WTC11 (cell line): ENCODE data around the gene PAQR3. TPM values are rescaled to one million over a fixed set of nuclear protein-coding genes. Genes with fewer than 3 reads are reported as not detected.

ENCODE experiments used
- ATAC-seq: fragments of 200-7000 bp; cut with Tn5 transposase; 2 replicates; pipeline ENCODE4 v1.10.0; 2021; ENCODE audit warnings: mild to moderate bottlenecking, moderate library complexity
- CTCF ChIA-PET: fragments of 300-600 bp; sonication (Branson Sonifier 250); formaldehyde crosslinking; loops from one replicate; lab custom pipeline; 2021; ENCODE audit warnings: antibody characterized with exemption; lab: Charles Lee
- POLR2A ChIA-PET: fragments of 350-600 bp; sonication (Branson Sonifier 250); formaldehyde crosslinking; loops from one replicate; lab custom pipeline; 2021; ENCODE audit warnings: antibody characterized with exemption; lab: Charles Lee
- DNase-seq: peaks from one replicate; pipeline ENCODE4 v3.0.0; 2021; ENCODE audit warnings: low spot score
- H3K27ac Mint-ChIP-seq: 2 replicates; pipeline ENCODE4 v1.8.0; 2021; ENCODE audit warnings: mixed read lengths
- H3K27me3 Mint-ChIP-seq: 2 replicates; pipeline ENCODE4 v1.8.0; 2021; ENCODE audit warnings: low read depth, mild to moderate bottlenecking, moderate library complexity, mixed read lengths
- H3K36me3 Mint-ChIP-seq: 2 replicates; pipeline ENCODE4 v1.8.0; 2021; ENCODE audit warnings: mixed read lengths
- H3K4me1 Mint-ChIP-seq: 2 replicates; pipeline ENCODE4 v1.8.0; 2022; ENCODE audit warnings: mixed read lengths
- H3K4me3 Mint-ChIP-seq: 2 replicates; pipeline ENCODE4 v1.8.0; 2021; ENCODE audit warnings: mild to moderate bottlenecking, moderate library complexity, mixed read lengths
- H3K9me3 Mint-ChIP-seq: 2 replicates; pipeline ENCODE4 v1.8.0; 2021; ENCODE audit warnings: mixed read lengths
- ATF2 ChIP-seq: sonication (generic); formaldehyde crosslinking; IDR thresholded peaks from 2 replicates; pipeline ENCODE4 v1.8.1; 2022; ENCODE audit warnings: low read depth, missing genetic modification reagents, borderline replicate concordance
- ATF6 ChIP-seq: sonication (generic); formaldehyde crosslinking; IDR thresholded peaks from 2 replicates; pipeline ENCODE4 v1.8.1; 2023; ENCODE audit warnings: mild to moderate bottlenecking, missing genetic modification reagents
- CDX4 ChIP-seq: fragments of 250-450 bp; sonication (Bioruptor Pico); IDR thresholded peaks from 2 replicates; pipeline ENCODE4 v1.9.0; 2021; ENCODE audit warnings: moderate library complexity, mild to moderate bottlenecking, inconsistent platforms, borderline replicate concordance
- CREB1 ChIP-seq: sonication (generic); formaldehyde crosslinking; IDR thresholded peaks from 2 replicates; pipeline ENCODE4 v1.8.0; 2023; ENCODE audit warnings: mild to moderate bottlenecking, missing genetic modification reagents
- E2F5 ChIP-seq: sonication (generic); formaldehyde crosslinking; IDR thresholded peaks from 2 replicates; pipeline ENCODE4 v1.8.1; 2022; ENCODE audit warnings: mild to moderate bottlenecking, moderate library complexity, missing genetic modification reagents
- GRHL2 ChIP-seq: fragments of 250-450 bp; sonication (Bioruptor Pico); IDR thresholded peaks from 2 replicates; pipeline ENCODE4 v1.8.0; 2022; ENCODE audit warnings: mild to moderate bottlenecking, moderate library complexity; ENCODE audit not compliant: insufficient replicate concordance, severe bottlenecking
- HMGA2 ChIP-seq: fragments of 250-450 bp; sonication (Bioruptor Pico); IDR thresholded peaks from 2 replicates; pipeline ENCODE4 v1.4.0; 2021; ENCODE audit warnings: mild to moderate bottlenecking, moderate library complexity
- IRF1 ChIP-seq: sonication (generic); formaldehyde crosslinking; IDR thresholded peaks from 2 replicates; pipeline ENCODE4 v1.8.0; 2023; ENCODE audit warnings: missing genetic modification reagents
- MAX ChIP-seq: sonication (generic); formaldehyde crosslinking; IDR thresholded peaks from 2 replicates; pipeline ENCODE4 v1.8.0; 2022; ENCODE audit warnings: mild to moderate bottlenecking, missing genetic modification reagents
- MXD4 ChIP-seq: fragments of 250-450 bp; sonication (Bioruptor Pico); IDR thresholded peaks from 2 replicates; pipeline ENCODE4 v1.8.0; 2021; ENCODE audit warnings: mild to moderate bottlenecking, moderate library complexity, borderline replicate concordance
- NFATC4 ChIP-seq: fragments of 250-450 bp; sonication (Bioruptor Pico); IDR thresholded peaks from 2 replicates; pipeline ENCODE4 v1.9.0; 2021; ENCODE audit warnings: mild to moderate bottlenecking
- NR1H2 ChIP-seq: sonication (generic); formaldehyde crosslinking; IDR thresholded peaks from 2 replicates; pipeline ENCODE4 v1.9.0; 2021; ENCODE audit warnings: mild to moderate bottlenecking, moderate library complexity, missing genetic modification reagents
- NR2C2 ChIP-seq: sonication (generic); formaldehyde crosslinking; IDR thresholded peaks from 2 replicates; pipeline ENCODE4 v1.8.0; 2022; ENCODE audit warnings: mild to moderate bottlenecking, missing genetic modification reagents
- PREB ChIP-seq: sonication (generic); formaldehyde crosslinking; IDR thresholded peaks from 2 replicates; pipeline ENCODE4 v1.8.1; 2022; ENCODE audit warnings: mild to moderate bottlenecking, missing genetic modification reagents, moderate library complexity, borderline replicate concordance
- RELA ChIP-seq: sonication (generic); formaldehyde crosslinking; IDR thresholded peaks from 2 replicates; pipeline ENCODE4 v1.8.1; 2022; ENCODE audit warnings: missing genetic modification reagents, mild to moderate bottlenecking, borderline replicate concordance
- RORB ChIP-seq: fragments of 250-450 bp; sonication (Bioruptor Pico); IDR thresholded peaks from 2 replicates; pipeline ENCODE4 v1.9.0; 2021; ENCODE audit warnings: mild to moderate bottlenecking
- SP1 ChIP-seq: sonication (generic); formaldehyde crosslinking; conservative IDR thresholded peaks from 2 replicates; pipeline ENCODE4 v1.8.1; 2022; ENCODE audit warnings: missing genetic modification reagents
- ZBTB21 ChIP-seq: sonication (generic); formaldehyde crosslinking; IDR thresholded peaks from 2 replicates; pipeline ENCODE4 v1.8.1; 2023; ENCODE audit warnings: mild to moderate bottlenecking, missing genetic modification reagents, borderline replicate concordance
- ZMAT4 ChIP-seq: fragments of 250-450 bp; sonication (Bioruptor Pico); IDR thresholded peaks from 2 replicates; pipeline ENCODE4 v1.9.0; 2021; ENCODE audit warnings: mild to moderate bottlenecking
- ZNF121 ChIP-seq: sonication (generic); formaldehyde crosslinking; IDR thresholded peaks from 2 replicates; pipeline ENCODE4 v1.8.0; 2023; ENCODE audit warnings: missing genetic modification reagents
- ZNF396 ChIP-seq: fragments of 250-450 bp; sonication (Bioruptor Pico); IDR thresholded peaks from 2 replicates; pipeline ENCODE4 v1.8.0; 2021; ENCODE audit warnings: mild to moderate bottlenecking, moderate library complexity, borderline replicate concordance
- ZSCAN18 ChIP-seq: fragments of 250-450 bp; sonication (Bioruptor Pico); IDR thresholded peaks from 2 replicates; pipeline ENCODE4 v2.1.2; 2022; ENCODE audit warnings: mild to moderate bottlenecking, moderate library complexity
- total RNA-seq: library from RNA; stranded (reverse); gene quantifications from 3 replicates; pipeline ENCODE4 v1.2.3, GENCODE V29; 2021

The PAQR3 gene
- total RNA-seq, 1 experiment from 2014 or later = 28.1 TPM

- TF ChIP-seq RELA (no peak), ZBTB21 (no peak), ZMAT4 (CRISPR knock-in tag) (no peak), SP1 (CRISPR knock-in tag) (no peak)
Measured at GRCh38 chr4:78939667-78940008, 400 bp upstream of the PAQR3 start (continued).

GRCh38 chr4:78938474-78938867, 767 bp downstream of the PAQR3 start:
- peaks cover 35% of the 10 kb centered on the region for H3K4me1 Mint-ChIP-seq
- no peak for TF ChIP-seq ZSCAN18 (CRISPR knock-in tag)
- TF ChIP-seq MXD4 = no peak
- TF ChIP-seq PREB (CRISPR knock-in tag) = no peak
- peaks cover 23% of the 10 kb centered on the region for H3K27me3 Mint-ChIP-seq
- CTCF ChIA-PET = interaction anchor here (1.3 kb wide), 1 partner anchor 14 kb away, joined by 3 read pairs; no protein-coding TSS in a partner anchor
- DNase-seq (no peak), ATAC-seq (no peak)
- H3K27ac Mint-ChIP-seq = peak overlapping the region; percentile 24; the same call in 1 of the 2 replicates
- H3K36me3 Mint-ChIP-seq = peaks cover 7% of the 10 kb centered on the region
- H3K9me3 Mint-ChIP-seq = no peaks in the 10 kb centered on the region
- POLR2A ChIA-PET = interaction anchor here (0.7 kb wide), 1 partner anchor 10 kb away, joined by 3 read pairs; no protein-coding TSS in a partner anchor
- H3K4me3 Mint-ChIP-seq = peak overlapping the region; percentile 93

GRCh38 chr4:78937837-78938236, 1.4 kb downstream of the PAQR3 start:
- DNase-seq = no peak
- peaks cover 7% of the 10 kb centered on the region for H3K36me3 Mint-ChIP-seq
- H3K4me3 Mint-ChIP-seq = peak overlapping the region; percentile 93
- H3K27me3 Mint-ChIP-seq = peaks cover 22% of the 10 kb centered on the region
- POLR2A ChIA-PET = interaction anchor here (0.7 kb wide), 1 partner anchor 10 kb away, joined by 3 read pairs; no protein-coding TSS in a partner anchor
- peaks cover 31% of the 10 kb centered on the region for H3K4me1 Mint-ChIP-seq
- TF ChIP-seq ATF2 (CRISPR knock-in tag) (no peak), ZNF121 (no peak), GRHL2 (CRISPR knock-in tag) (no peak), NR2C2 (no peak), NFATC4 (CRISPR knock-in tag) (no peak), MAX (CRISPR knock-in tag) (no peak), RORB (no peak), E2F5 (CRISPR knock-in tag) (no peak), IRF1 (CRISPR knock-in tag) (no peak), ATF6 (CRISPR knock-in tag) (no peak), HMGA2 (CRISPR knock-in tag) (no peak), ZNF396 (CRISPR knock-in tag) (no peak), CREB1 (CRISPR knock-in tag) (no peak), NR1H2 (CRISPR knock-in tag) (no peak), CDX4 (no peak)
- TF ChIP-seq, all 79 proteins: peak for 0
- Mint-ChIP-seq H3K27ac (no peak overlapping the region), H3K9me3 (no peaks in the 10 kb centered on the region)
- ATAC-seq = no peak
- CTCF ChIA-PET = interaction anchor here (1.3 kb wide), 1 partner anchor 15 kb away, joined by 3 read pairs; no protein-coding TSS in a partner anchor
